DMS79 (cell line): ENCODE measurements around the gene AMDHD1.

Experiments
- DNase-seq: peaks from one replicate; lab custom pipeline; 2025; lab: John Stamatoyannopoulos, UW

AMDHD1 gene

GRCh38 chr12:95943330-95943842 is at the start of gene AMDHD1:
Gene AMDHD1, plus strand, starts transcription at chr12:95943331. Its CDS starts 68 bp downstream, at chr12:95943399.
- no peak for DNase-seq

GRCh38 chr12:95896846-95897245 is 46.3 kb upstream of the AMDHD1 start:
- no peak for DNase-seq

GRCh38 chr12:95898081-95898480 is 45.0 kb upstream of the AMDHD1 start:
- no peak for DNase-seq

GRCh38 chr12:95908573-95908972 is 34.6 kb upstream of the AMDHD1 start:
- no peak for DNase-seq

GRCh38 chr12:95909871-95910270 is 33.3 kb upstream of the AMDHD1 start:
- no peak for DNase-seq

- no peak for DNase-seq
Measured at GRCh38 chr12:95918194-95918993, 24.7 kb upstream of the AMDHD1 start.

- DNase-seq: no peak
Measured at GRCh38 chr12:95919110-95919509, 24.0 kb upstream of the AMDHD1 start.

- DNase-seq: no peak
Measured at GRCh38 chr12:95922231-95922630, 20.9 kb upstream of the AMDHD1 start.

GRCh38 chr12:95940514-95940913 is 2.6 kb upstream of the AMDHD1 start:
- DNase-seq: no peak

- DNase-seq: no peak
Measured at GRCh38 chr12:95942101-95942523, 1.0 kb upstream of the AMDHD1 start.

GRCh38 chr12:95942524-95943329 is 404 bp upstream of the AMDHD1 start, which contains the start of gene CCDC38:
Gene CCDC38, minus strand, starts transcription at chr12:95942614. Its CDS starts 6,105 bp downstream, at chr12:95936509.
- DNase-seq: peak; percentile 46

- DNase-seq: no peak
Measured at GRCh38 chr12:95944108-95944704, 1.1 kb downstream of the AMDHD1 start.

- DNase-seq: no peak
Measured at GRCh38 chr12:95949477-95950206, 6.5 kb downstream of the AMDHD1 start.

GRCh38 chr12:95951515-95951914 is 8.4 kb downstream of the AMDHD1 start:
- no peak for DNase-seq

GRCh38 chr12:95953000-95953399 is 9.9 kb downstream of the AMDHD1 start:
- DNase-seq: no peak

GRCh38 chr12:95955549-95956159 is 12.5 kb downstream of the AMDHD1 start:
- DNase-seq: no peak

GRCh38 chr12:95956557-95957145 is 13.5 kb downstream of the AMDHD1 start:
- DNase-seq: peak; percentile 12

GRCh38 chr12:95959107-95959506 is 16.0 kb downstream of the AMDHD1 start:
- no peak for DNase-seq

GRCh38 chr12:95960241-95960640 is 17.1 kb downstream of the AMDHD1 start:
- DNase-seq: no peak

- DNase-seq: peak; percentile 30
Measured at GRCh38 chr12:95962222-95962621, 19.1 kb downstream of the AMDHD1 start.

GRCh38 chr12:95963096-95963495 is 20.0 kb downstream of the AMDHD1 start:
- no peak for DNase-seq
